ENCODE data around the gene ZNF423. TPM values are rescaled to one million over a fixed set of nuclear protein-coding genes. Genes with fewer than 3 reads are reported as not detected.

Gene ZNF423
- total RNA-seq, 2 donors from 2014 or later = 12.3 to 29.3 TPM

DNA sequence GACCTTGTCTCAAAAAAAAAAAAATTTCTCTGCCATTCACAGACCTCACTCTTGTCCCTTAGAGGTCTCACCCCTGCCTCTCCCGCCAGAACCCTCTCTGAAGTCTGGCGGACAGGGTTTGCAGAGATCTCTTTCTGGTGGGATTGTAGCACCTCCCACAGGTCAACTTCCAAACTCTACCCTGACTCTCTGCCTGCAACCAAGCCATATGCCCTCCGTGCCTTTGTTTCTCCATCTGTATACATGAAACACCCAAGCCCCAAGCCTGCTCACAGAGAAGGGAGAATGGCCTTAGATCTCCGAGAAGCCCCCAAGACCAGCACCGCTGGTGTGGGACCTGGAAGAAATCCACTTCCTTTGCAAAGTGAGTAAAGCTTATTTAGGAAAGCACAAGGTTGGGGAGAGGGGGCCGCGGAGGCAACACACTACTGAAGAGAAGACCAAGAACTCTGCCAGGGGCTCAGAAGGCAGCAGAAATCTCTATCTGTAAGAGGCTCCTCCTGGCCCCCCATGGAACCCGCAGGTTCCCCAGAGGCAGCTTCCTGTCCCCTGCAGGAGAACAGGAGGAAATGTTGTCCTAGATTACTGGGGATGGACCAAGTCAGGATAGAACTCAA lies 262.4 kb downstream of the ZNF423 start:
- intact Hi-C loops (cut with DNase I) = loop anchor here (10.0 kb wide), 1 partner anchor 99 kb away; no protein-coding TSS in a partner anchor
- DNase-seq (ENCODE audit: low spot score) = peak; percentile 62

DNA sequence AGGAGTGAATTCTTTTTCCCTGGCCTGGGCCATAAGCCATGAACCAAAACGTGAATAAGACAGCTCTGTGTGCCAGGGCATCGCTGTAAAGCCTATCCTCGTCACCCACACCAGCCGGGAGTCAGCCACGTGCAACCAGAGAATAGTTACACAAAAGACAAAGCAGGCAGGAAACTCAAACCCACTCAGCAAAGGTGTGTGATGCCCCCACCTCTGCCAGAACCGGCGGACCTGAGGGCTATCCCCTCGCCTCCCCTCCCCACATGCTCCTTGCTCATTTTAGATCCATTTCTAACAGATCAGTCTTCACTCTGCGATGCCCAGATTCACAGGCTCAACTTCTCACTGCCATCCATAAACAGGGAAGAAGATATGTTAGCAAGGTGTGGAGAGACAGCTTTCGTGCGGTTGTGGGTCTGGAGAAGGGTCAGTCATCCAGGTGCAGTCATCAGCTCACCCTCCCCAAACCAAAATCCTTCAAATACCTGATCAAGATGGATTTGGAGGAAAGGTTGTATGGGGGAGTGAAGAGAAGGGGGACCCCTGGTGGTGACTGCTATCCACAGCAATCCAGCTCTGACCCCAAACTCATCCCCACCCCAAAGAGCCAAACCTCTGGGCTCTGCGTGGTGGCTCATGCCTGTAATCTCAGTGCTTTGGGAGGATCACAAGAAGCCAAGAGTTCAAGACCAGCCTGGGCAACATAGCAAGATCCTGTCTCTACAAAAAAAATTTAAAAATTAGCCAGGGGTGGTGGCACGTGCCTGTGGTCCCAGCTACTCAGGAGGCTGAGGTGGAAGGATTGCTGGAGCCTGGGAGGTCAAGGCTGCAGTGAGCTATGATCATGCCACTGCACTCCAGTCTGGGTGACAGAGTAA lies 263.1 kb downstream of the ZNF423 start:
- peak; percentile 52 for DNase-seq (ENCODE audit: low spot score)
- intact Hi-C loops (cut with DNase I) = loop anchor here (10.0 kb wide), 1 partner anchor 98 kb away; no protein-coding TSS in a partner anchor

DNA sequence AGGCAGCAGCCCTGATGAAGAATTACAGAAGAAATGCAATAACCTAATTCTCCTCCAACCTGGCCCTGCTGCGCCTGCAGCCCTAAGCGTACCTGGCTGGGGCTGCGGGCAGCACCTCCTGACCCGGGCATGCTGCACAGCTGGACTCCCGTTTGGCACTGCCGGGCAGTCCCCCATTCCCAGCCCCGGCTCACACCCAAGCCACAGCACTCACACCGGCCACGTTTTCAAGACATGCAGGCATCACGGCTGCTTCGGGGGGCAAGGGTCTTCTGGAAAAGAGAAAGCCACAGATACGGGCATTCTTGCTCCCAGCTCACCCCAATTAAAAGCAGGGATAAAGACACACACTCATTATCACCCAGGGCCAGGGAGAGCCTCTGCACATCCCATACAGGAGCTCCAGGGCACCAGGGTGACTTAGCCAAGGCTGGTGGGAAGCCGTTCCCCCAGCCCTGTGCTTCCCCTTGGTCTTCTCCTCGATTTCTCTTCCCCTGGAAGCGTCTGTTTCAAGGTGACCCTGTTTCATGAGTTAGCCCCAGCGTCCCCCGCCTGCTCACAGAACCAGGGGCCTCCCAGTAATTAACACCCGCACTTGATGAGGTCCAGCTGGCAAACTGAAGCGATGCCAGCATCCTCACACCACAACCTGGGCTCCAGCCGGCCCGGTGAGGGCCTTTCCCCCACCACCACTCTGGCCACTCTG lies 265.6 kb downstream of the ZNF423 start:
- intact Hi-C loops (cut with DNase I) = loop anchor here (10.0 kb wide), 1 partner anchor 96 kb away; no protein-coding TSS in a partner anchor
- peak; percentile 55 for DNase-seq (ENCODE audit: low spot score)

DNA sequence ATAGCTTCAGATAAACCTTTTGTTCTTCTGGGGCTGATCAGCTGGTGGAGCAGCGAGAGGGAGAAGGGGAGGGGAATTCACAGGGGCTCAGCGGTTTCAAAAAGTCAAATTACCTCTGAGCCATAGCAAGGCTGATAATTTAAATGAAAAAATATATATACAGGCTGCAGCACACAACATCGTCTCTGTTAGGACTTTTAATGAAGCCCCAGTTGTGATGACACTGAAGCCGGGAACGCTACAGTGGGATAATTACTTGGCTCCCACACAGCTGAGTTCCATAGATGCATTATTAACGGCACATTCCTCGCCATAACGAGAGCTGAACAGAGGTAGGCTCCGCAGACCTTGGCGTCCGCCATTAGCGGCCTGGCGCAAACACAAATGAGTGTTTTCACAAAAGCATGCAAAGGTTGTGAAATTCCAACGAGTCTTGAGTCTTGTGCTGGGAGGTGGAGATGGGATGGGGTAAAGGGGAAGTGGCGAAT lies 266.3 kb downstream of the ZNF423 start:
- peak; percentile 53 for DNase-seq (ENCODE audit: low spot score)
- intact Hi-C loops (cut with DNase I) = loop anchor here (10.0 kb wide), 1 partner anchor 95 kb away; no protein-coding TSS in a partner anchor

DNA sequence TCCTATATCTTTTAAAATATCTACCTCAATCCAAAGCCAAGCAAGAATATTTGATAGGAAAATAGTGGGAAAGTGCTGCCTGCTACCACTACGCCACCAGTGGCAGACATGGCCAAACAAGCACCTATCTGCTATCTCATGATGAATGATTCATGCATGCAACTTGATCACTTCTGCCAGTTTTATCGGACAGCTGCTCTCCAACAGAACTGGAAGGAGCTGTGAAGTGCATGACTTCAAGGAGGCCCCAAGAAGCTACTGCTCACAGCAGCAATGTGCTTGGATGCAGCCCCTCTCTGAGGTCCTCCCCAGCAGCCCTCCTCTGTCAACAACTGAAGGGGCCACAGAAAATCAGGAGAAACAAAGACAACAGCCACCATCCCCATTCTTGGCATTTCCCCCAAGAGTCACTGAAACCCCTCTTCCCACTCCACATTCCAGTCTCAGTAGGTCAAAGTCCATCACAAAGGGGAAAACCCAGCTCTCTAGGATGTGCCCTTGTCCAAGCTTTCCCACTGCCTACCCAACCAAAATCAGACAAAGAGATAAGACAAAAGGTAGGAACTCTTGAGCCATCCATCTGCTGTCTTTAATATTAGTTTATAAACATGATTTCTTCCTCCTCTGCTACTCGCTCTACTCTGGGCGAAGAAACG lies 267.1 kb downstream of the ZNF423 start:
- DNase-seq (ENCODE audit: low spot score) = peak; percentile 24
- intact Hi-C loops (cut with DNase I) = no loop called here

DNA sequence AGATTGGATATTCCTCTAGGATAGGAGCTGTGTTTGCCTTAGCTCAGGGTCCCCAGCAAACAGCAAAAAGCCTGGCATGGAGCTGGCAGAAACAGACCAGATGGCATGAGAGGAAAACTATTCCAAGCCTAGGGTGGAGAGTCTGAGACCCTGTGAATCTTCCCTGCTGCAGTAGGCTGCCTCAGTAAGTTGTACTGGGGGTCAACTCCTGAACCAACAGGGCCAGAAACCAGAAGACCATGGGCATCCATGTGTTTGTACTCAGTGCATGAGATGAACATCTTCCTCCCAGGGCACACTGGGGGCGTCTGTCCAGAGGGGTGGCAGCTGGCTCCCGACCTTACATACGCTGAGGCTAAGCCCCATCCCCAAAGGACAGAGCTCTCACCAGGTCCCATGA lies 267.9 kb downstream of the ZNF423 start:
- peak; percentile 25 for DNase-seq (ENCODE audit: low spot score)
- intact Hi-C loops (cut with DNase I) = no loop called here

DNA sequence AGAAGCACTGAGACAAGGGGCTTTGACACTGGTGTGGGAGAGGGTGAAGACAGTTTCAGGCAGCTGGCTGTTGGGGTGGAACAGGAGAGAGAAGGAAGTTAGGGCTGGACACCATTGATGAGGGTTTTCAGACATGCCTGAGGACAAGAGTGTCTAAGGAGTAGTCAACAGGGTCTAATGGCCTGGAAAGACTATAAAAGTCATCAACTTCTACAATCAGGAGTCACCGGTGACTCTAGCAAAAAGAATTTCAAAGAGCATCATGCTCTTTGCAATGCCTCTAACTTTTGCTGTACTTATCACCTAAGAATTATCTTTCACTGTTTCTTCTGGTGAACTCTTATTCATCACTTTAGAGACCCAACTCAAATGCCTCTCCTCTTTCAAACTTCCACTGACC lies 268.4 kb downstream of the ZNF423 start:
- intact Hi-C loops (cut with DNase I) = no loop called here
- peak; percentile 31 for DNase-seq (ENCODE audit: low spot score)

DNA sequence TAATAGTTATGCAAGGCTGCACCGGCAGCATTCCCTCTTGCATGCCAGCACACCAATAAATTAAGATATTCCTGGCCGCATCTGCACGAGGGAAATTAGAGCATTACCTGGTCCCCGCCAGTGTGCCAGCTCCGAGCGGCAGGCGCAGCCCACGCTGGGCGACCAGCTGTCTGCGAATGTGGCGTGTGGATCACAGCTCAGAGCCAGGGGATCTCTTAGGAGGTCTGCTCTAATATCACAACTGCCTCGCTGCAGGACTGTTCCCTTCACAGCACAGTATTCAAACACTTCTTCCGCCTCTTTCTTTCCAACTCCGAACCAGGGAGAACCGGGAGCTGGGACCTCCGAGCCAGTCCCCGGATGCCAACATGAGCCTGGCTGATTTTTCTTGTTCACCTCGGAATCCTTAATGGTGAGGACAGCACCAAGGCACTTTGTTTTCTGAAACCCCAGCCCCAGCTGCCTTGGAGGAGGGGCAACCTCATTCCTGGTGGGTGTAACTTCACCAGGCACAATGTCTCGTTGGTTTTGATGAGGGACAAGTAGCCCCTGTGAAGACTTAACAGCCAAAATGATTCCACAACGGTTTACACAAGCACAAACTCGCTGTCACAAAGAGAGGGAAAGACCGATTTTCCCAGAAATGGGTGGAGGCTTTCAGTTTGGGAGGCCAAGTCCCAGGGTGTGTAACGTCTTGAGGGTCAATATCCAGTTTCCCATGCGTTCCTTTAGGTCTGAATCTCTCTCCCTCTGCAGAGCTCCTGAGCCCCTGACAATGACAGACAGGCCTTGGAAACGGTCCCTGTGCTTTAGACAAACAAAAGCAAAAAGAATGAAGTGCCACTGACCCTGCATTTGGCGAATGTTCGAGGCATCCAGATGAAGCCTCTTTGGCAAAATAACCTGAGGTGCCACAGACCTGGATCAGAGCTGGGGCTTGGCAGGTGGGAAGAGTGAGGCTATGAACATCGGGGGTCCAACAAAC lies 269.2 kb downstream of the ZNF423 start:
- intact Hi-C loops (cut with DNase I) = no loop called here
- DNase-seq (ENCODE audit: low spot score) = peak; percentile 23

DNA sequence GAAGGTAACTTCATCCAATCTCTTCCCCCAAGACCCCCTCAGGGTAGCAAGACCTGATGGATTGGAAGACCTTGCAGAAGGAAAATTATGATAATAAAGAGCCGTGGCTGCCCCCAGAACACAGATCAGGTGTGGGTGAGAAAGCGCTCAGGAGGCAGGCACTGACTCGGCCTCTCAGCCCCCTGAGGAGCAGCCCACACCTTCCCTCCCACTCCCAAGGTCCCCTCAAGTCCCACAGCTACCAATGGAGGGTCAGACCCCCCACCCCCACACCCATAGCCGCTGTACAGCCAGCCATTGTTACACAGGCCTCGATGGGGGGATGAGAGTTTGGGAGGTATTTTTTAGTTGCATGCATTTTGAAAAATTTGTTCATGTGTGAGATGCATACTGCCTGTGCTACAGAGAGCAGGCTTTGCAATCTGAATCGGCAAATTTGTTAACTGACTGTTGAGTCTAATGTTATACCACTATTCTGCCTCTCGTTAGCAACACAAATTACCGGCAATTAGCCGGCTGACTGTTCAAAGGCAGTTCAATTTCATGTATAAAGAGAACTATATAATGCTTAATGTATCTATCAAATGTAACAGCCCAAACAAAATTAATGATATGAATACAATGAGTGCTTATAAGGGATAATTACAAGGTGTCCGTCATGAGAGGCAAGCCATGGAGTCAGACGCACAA lies 270.6 kb downstream of the ZNF423 start:
- DNase-seq (ENCODE audit: low spot score) = no peak
- intact Hi-C loops (cut with DNase I) = no loop called here

DNA sequence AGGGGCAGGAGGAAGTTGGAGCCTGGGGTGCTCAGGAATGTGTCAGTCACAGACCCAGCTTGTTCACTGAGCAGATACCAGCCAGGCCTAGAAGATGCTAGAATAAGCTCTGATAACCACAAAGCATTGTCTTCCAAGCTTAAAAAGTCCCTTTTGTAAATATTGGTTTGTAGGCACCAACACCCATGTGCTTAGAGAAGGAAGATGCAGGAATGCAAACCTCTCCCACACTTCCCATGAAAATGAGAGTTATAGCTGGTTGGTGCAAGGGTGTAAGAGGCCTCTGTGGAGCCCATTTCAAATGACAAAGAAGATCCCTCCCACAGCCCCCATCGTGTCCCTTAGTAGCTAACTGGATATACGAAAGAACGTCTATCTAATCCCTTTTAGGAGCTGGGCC lies 272.0 kb downstream of the ZNF423 start:
- no peak for DNase-seq (ENCODE audit: low spot score)
- intact Hi-C loops (cut with DNase I) = no loop called here

DNA sequence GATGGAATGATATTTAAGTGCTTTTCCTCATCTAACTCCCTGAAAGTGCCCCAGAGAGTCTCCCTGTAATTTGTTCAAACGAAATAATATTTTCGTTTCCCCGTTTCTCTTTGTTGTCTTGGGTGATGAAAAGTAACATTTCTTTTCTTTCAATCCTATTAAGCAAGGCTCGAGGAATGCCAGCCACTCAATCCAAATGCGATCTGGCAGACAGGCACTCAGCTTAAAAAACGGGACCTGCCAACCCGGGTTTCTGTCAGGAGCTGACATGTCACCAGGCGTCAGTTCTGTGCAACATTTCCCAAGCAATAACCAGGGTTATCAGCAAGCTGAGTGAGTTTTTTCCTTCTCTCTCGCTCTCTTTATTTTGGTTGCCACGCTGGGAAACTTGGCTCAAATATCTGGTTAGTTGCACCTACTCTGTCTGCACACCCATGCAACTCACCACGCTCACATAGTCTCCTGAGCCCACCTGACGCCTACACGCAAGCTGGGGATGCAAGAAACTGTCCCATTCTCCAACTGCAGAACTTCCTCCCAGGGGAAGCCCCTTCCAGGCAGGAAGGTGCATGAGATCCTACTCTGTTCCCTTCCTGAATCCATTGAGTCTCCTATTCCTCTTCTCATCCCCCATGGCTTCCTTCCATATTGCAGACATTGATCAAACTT lies 274.1 kb downstream of the ZNF423 start:
- peak; percentile 56 for DNase-seq (ENCODE audit: low spot score)
- intact Hi-C loops (cut with DNase I) = no loop called here

DNA sequence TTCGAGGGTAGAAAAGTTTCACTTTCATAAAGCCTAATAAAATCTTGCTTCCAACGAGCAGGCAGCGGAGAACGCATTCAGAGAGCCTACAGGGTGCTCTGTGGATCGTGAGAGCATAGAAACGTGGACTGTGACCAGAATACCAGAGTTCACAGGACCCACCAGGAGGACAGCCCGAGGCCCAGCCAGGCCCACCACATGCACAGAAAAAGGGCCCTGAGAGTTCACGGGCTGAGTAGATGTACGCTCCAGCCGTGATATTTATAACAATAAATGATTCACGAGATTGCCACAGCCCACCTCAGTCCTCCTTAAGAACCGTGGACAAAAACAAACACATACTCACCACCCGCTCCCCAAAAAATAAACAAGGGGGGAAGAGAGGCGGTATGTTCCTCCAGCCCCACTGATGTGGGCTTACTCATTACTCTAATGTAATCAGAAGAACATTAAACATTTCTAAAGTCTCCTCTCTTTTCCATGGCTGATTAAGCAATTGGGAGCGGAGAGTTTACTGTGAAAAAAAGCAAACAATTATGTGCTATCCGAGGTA lies 275.1 kb downstream of the ZNF423 start:
- peak; percentile 24 for DNase-seq (ENCODE audit: low spot score)
- intact Hi-C loops (cut with DNase I) = no loop called here

DNA sequence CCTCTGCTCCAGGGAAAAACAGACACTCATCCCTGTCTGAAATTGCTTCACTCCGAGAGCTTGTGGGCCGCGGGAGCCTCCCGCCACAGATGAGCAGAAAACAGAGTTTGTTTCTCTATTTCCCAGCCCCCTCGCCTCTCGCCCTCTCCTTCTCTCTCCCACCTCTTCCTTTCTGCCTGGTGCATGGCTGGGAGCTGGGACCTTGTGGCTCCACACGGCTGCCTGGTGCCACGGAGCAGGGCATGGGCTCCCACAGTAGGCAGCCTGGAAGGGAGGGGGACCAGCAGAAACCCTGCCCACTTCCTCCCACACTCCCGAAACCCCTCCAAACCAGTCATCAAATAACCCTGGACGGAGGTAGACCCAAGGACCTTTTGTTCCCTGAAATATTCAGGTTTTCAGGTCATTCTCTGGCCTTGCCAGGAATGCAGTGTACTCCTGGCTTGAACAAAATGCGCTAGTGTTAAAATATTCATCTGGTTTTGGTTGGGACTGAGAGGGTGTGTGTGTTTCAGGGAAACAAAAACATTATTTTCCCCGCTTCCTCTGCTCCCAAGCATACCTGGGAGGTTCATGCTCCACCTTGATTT lies 277.4 kb downstream of the ZNF423 start:
- peak; percentile 62 for DNase-seq (ENCODE audit: low spot score)
- intact Hi-C loops (cut with DNase I) = no loop called here

DNA sequence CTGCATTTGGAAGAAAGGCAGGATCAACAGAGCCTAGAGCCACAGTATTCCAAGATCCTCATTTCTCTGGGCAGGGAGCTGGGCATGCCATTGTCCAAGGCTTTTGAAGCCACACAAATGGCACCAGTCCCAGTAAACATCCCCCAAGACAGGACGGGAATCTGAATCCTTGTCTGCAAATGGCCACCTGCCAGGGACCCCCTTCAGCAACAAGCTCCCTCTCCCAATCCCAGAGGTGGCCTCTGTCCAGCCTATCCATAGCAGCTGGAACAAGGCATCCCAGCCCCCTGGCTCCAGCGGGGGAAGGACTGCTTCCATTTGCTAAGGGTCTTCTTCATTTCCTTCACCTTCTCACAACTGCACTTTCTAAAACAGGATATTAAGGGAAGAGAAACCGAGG lies 277.9 kb downstream of the ZNF423 start:
- DNase-seq (ENCODE audit: low spot score) = peak; percentile 47
- intact Hi-C loops (cut with DNase I) = no loop called here

DNA sequence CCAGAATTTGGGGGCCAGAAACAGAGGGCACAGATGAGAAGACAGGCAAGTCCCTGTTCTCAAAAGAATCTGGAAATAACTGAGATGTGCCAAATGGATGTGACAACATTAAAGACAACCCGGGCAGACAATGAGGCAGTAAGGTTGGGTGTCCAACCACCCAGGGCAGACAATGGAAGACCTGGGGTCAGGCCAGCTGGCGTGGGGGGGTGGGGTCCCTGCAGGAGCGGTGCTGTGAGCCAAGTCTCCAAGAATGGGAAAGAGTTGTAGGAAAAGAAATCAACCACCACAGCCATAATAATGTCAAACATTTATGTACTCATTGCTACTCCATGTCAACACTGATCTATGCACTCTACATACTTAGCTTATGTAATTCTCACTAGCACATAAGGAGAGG lies 279.0 kb downstream of the ZNF423 start:
- intact Hi-C loops (cut with DNase I) = no loop called here
- DNase-seq (ENCODE audit: low spot score) = peak; percentile 50

DNA sequence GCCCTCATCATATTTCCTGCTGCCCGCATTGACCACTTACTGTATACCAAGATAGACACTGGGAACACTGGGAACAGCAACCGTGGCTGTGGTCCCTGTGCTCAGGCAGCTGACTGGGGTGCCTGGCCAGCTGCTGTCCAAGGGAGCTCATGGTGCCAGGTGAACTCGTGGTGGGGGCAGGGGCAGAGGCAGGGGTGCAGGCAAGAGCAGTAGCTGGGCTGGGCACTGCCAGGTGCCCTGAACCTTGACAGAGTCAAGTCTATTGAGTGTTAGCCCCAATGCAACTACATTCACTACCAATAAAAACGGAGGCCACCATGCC lies 279.8 kb downstream of the ZNF423 start:
- DNase-seq (ENCODE audit: low spot score) = peak; percentile 26

More for the DNA sequence above, 279.8 kb downstream of the ZNF423 start:
- intact Hi-C loops (cut with DNase I) = no loop called here

Data from posterior vena cava (tissue), 2 donors.